ENCODE data around the gene DNAH1.
"Not testable (repeated sequence)": the region's sequence is repeated elsewhere in the genome, so short reads cannot be mapped to it uniquely, and the experiment has no call there.

Gene DNAH1

GRCh38 chr3:52313774-52314188 lies 2.3 kb upstream of the DNAH1 start:
- DNase-seq = no peak

GRCh38 chr3:52314489-52314888 lies 1.6 kb upstream of the DNAH1 start:
- no peak for DNase-seq

GRCh38 chr3:52315006-52315405 lies 1.1 kb upstream of the DNAH1 start:
- DNase-seq = no peak

- DNase-seq = peak; percentile 83
These were observed 1.3 kb downstream of the DNAH1 start for GRCh38 chr3:52317208-52318000.

- DNase-seq = no peak
These were observed 2.2 kb downstream of the DNAH1 start for GRCh38 chr3:52318186-52318816.

- DNase-seq = no peak
These were observed 3.9 kb downstream of the DNAH1 start for GRCh38 chr3:52319921-52320595.

GRCh38 chr3:52321481-52321880 lies 5.4 kb downstream of the DNAH1 start:
- DNase-seq = peak; percentile 52

- no peak for DNase-seq
These were observed 6.3 kb downstream of the DNAH1 start for GRCh38 chr3:52322466-52322865.

- DNase-seq = no peak
These were observed 7.6 kb downstream of the DNAH1 start for GRCh38 chr3:52323526-52324295.

- DNase-seq = no peak
These were observed 8.6 kb downstream of the DNAH1 start for GRCh38 chr3:52324676-52325075.

- DNase-seq = no peak
These were observed 9.6 kb downstream of the DNAH1 start for GRCh38 chr3:52325686-52326085.

GRCh38 chr3:52326976-52327375 lies 10.9 kb downstream of the DNAH1 start:
- no peak for DNase-seq

- DNase-seq = no peak
These were observed 11.6 kb downstream of the DNAH1 start for GRCh38 chr3:52327486-52328290.

GRCh38 chr3:52328536-52329080 lies 12.5 kb downstream of the DNAH1 start:
- DNase-seq = no peak

GRCh38 chr3:52330194-52330805 lies 14.2 kb downstream of the DNAH1 start:
- DNase-seq = no peak

GRCh38 chr3:52331091-52331490 lies 15.0 kb downstream of the DNAH1 start:
- no peak for DNase-seq

- DNase-seq = no peak
These were observed 15.8 kb downstream of the DNAH1 start for GRCh38 chr3:52331906-52332305.

GRCh38 chr3:52333869-52334557 lies 17.9 kb downstream of the DNAH1 start:
- DNase-seq = no peak

- DNase-seq = not testable (repeated sequence)
These were observed 22.0 kb downstream of the DNAH1 start for GRCh38 chr3:52338131-52338530.

- DNase-seq = peak; percentile 86
These were observed 23.5 kb downstream of the DNAH1 start for GRCh38 chr3:52339612-52340011.

- no peak for DNase-seq
These were observed 25.0 kb downstream of the DNAH1 start for GRCh38 chr3:52341123-52341522.

All from NCI-H82 (cell line).